Measurements from ENCODE around the gene CTSC.

CTSC gene

DNA sequence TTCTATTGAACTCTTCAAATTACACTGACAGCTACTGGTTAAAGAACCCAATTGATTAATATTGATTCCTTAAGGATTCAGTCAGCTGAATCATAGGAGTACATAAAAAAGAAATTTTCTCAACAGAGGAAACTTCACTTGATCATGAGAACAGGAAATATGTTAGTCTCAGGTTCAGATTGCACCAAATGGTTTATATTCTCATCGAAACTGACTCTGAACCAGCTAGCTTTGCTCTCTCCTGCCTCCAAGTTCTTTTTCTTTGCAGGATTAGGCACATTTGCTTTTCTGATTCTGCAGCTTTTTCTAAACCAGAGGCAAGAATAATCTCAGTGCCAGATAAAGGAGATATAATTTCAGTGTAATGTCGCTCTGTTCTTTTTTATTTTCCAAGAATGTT is 33.2 kb upstream of the CTSC start:
- Histone ChIP-seq H4K20me1 (ENCODE audit: low read depth, low read length) (no peaks in the 10 kb centered on the region), H3K4me2 (ENCODE audit: low read depth, low read length, poor library complexity, severe bottlenecking) (no peak overlapping the region), H3K9me2 (replicated peaks; ENCODE audit: insufficient read depth, low read length) (no peaks in the 10 kb centered on the region), H3K36me3 (ENCODE audit: low read length) (no peaks in the 10 kb centered on the region), H3K4me3 (ENCODE audit: insufficient read depth, low read length, poor library complexity, severe bottlenecking) (no peak overlapping the region), H3K79me2 (ENCODE audit: insufficient read depth, low read length) (no peaks in the 10 kb centered on the region), H3K27me3 (ENCODE audit: low read length) (no peaks in the 10 kb centered on the region), H3K9me3 (ENCODE audit: insufficient read depth, low read length) (no peaks in the 10 kb centered on the region), H3K9ac (ENCODE audit: low read length) (no peak overlapping the region), H3F3A (ENCODE audit: insufficient read depth) (no peaks in the 10 kb centered on the region), H3K27ac (ENCODE audit: low read depth, low read length) (no peak overlapping the region), H2AFZ (ENCODE audit: low read depth, low read length, severe bottlenecking) (no peak overlapping the region)
- TF ChIP-seq, protein P1, sequence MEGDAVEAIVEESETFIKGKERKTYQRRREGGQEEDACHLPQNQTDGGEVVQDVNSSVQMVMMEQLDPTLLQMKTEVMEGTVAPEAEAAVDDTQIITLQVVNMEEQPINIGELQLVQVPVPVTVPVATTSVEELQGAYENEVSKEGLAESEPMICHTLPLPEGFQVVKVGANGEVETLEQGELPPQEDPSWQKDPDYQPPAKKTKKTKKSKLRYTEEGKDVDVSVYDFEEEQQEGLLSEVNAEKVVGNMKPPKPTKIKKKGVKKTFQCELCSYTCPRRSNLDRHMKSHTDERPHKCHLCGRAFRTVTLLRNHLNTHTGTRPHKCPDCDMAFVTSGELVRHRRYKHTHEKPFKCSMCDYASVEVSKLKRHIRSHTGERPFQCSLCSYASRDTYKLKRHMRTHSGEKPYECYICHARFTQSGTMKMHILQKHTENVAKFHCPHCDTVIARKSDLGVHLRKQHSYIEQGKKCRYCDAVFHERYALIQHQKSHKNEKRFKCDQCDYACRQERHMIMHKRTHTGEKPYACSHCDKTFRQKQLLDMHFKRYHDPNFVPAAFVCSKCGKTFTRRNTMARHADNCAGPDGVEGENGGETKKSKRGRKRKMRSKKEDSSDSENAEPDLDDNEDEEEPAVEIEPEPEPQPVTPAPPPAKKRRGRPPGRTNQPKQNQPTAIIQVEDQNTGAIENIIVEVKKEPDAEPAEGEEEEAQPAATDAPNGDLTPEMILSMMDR (IDR thresholded peaks at IDR 0.05; ENCODE audit: insufficient read depth, low read length, poor library complexity, severe bottlenecking), result no peak
- TF ChIP-seq EZH2phosphoT487 (conservative IDR thresholded peaks at IDR 0.05; ENCODE audit: low read length), result no peak

DNA sequence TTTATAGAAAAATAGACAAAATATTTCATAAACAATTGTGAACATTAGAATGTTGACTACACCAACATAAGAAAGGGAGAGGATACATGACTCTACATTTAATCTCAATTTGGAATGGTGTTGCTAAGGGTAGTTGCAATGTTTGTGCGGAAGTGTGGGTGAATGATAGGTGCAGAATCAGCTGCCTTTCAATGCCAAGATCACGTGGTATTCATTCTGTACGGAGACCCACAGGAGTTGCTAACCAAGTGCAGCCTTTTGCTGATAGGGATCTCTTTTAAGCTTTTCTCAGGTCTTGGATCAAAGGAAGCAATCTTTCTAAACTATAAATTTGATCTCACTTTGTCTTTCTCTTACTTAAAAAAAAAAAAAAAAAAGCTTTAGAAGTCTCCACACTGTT is 29.8 kb upstream of the CTSC start:
- Histone ChIP-seq H4K20me1 (ENCODE audit: low read depth, low read length) (no peaks in the 10 kb centered on the region), H3K4me3 (ENCODE audit: insufficient read depth, low read length, poor library complexity, severe bottlenecking) (no peak overlapping the region), H3K79me2 (ENCODE audit: insufficient read depth, low read length) (no peaks in the 10 kb centered on the region), H3K9ac (ENCODE audit: low read length) (no peak overlapping the region), H3F3A (ENCODE audit: insufficient read depth) (no peaks in the 10 kb centered on the region), H3K27ac (ENCODE audit: low read depth, low read length) (no peak overlapping the region), H3K9me3 (ENCODE audit: insufficient read depth, low read length) (no peaks in the 10 kb centered on the region), H3K4me2 (ENCODE audit: low read depth, low read length, poor library complexity, severe bottlenecking) (no peak overlapping the region), H3K27me3 (ENCODE audit: low read length) (no peaks in the 10 kb centered on the region), H2AFZ (ENCODE audit: low read depth, low read length, severe bottlenecking) (no peak overlapping the region), H3K9me2 (replicated peaks; ENCODE audit: insufficient read depth, low read length) (no peaks in the 10 kb centered on the region), H3K36me3 (ENCODE audit: low read length) (no peaks in the 10 kb centered on the region)
- TF ChIP-seq, protein P1 (IDR thresholded peaks at IDR 0.05; ENCODE audit: insufficient read depth, low read length, poor library complexity, severe bottlenecking), result no peak
- TF ChIP-seq EZH2phosphoT487 (conservative IDR thresholded peaks at IDR 0.05; ENCODE audit: low read length), result no peak

GRCh38 chr11:88363648-88364065 is 26.1 kb upstream of the CTSC start:
- H3K9me3 ChIP-seq (ENCODE audit: insufficient read depth, low read length), result no peaks in the 10 kb centered on the region
- no peaks in the 10 kb centered on the region for H3K79me2 ChIP-seq (ENCODE audit: insufficient read depth, low read length)
- H3K27ac ChIP-seq (ENCODE audit: low read depth, low read length), result no peak overlapping the region
- H3K4me2 ChIP-seq (ENCODE audit: low read depth, low read length, poor library complexity, severe bottlenecking), result no peak overlapping the region
- H3K4me3 ChIP-seq (ENCODE audit: insufficient read depth, low read length, poor library complexity, severe bottlenecking), result no peak overlapping the region
- H4K20me1 ChIP-seq (ENCODE audit: low read depth, low read length), result no peaks in the 10 kb centered on the region
- no peaks in the 10 kb centered on the region for H3K36me3 ChIP-seq (ENCODE audit: low read length)
- TF ChIP-seq, protein P1 (IDR thresholded peaks at IDR 0.05; ENCODE audit: insufficient read depth, low read length, poor library complexity, severe bottlenecking), result no peak
- no peak for TF ChIP-seq EZH2phosphoT487 (conservative IDR thresholded peaks at IDR 0.05; ENCODE audit: low read length)
- H3K9me2 ChIP-seq (replicated peaks; ENCODE audit: insufficient read depth, low read length), result no peaks in the 10 kb centered on the region
- H3F3A ChIP-seq (ENCODE audit: insufficient read depth), result no peaks in the 10 kb centered on the region
- no peak overlapping the region for H2AFZ ChIP-seq (ENCODE audit: low read depth, low read length, severe bottlenecking)
- no peaks in the 10 kb centered on the region for H3K27me3 ChIP-seq (ENCODE audit: low read length)
- no peak overlapping the region for H3K9ac ChIP-seq (ENCODE audit: low read length)
